NCI-H1048 (cell line): ENCODE measurements around the gene NIPBL.
"Not testable (repeated sequence)": the region's sequence is repeated elsewhere in the genome, so short reads cannot be mapped to it uniquely, and the experiment has no call there.

Experiments used
- DNase-seq: peaks from one replicate; lab custom pipeline; 2025; lab: John Stamatoyannopoulos, UW

NIPBL gene

GRCh38 chr5:37088009-37088408 lies 211.4 kb downstream of the NIPBL start:
- DNase-seq = no peak

GRCh38 chr5:37090123-37090726 lies 213.7 kb downstream of the NIPBL start:
- no peak for DNase-seq

- DNase-seq = no peak
Observed at GRCh38 chr5:37090781-37091180, 214.2 kb downstream of the NIPBL start.

- DNase-seq = not testable (repeated sequence)
Observed at GRCh38 chr5:37093795-37094194, 217.2 kb downstream of the NIPBL start.

GRCh38 chr5:37099267-37099666 lies 222.7 kb downstream of the NIPBL start:
- DNase-seq = not testable (repeated sequence)

GRCh38 chr5:37103302-37103701 lies 226.7 kb downstream of the NIPBL start:
- no peak for DNase-seq

- no peak for DNase-seq
Observed at GRCh38 chr5:37109338-37109737, 232.8 kb downstream of the NIPBL start.

GRCh38 chr5:37110135-37110534 lies 233.6 kb downstream of the NIPBL start:
- DNase-seq = no peak

- DNase-seq = no peak
Observed at GRCh38 chr5:37111426-37112382, 235.1 kb downstream of the NIPBL start.

- no peak for DNase-seq
Observed at GRCh38 chr5:37112383-37112991, 235.9 kb downstream of the NIPBL start.
